Breast epithelium (tissue), 4 donors: Measurements from ENCODE around the gene EHD4. TPM values are rescaled to one million over a fixed set of nuclear protein-coding genes. Genes with fewer than 3 reads are reported as not detected.

Source experiments
- DNase-seq, 2 donors: peaks; one replicate each; pipeline ENCODE4 v3.0.0-alpha.2; 2019; ENCODE audit warnings: low spot score in 2 of 2
- H3K27ac ChIP-seq, 2 donors: fragments of 200-600 bp; sonication (generic) in 1 of 2; one replicate each; pipeline ENCODE4 v1.5.1; 2016 to 2019; ENCODE audit warnings: mild to moderate bottlenecking in 1 of 2
- H3K27me3 ChIP-seq, 2 donors: fragments of 200-600 bp; sonication (generic) in 1 of 2; one replicate each; pipeline versions ENCODE4 v1.5.1 to v1.6.0; 2017 to 2019; ENCODE audit warnings: control low read depth in 1 of 2, mild to moderate bottlenecking in 1 of 2
- H3K36me3 ChIP-seq: fragments of 200-600 bp; one replicate; pipeline ENCODE4 v1.5.1; 2019
- H3K4me1 ChIP-seq, 2 donors: fragments of 200-600 bp; sonication (generic); one replicate each; pipeline ENCODE4 v1.5.1; 2016 to 2019; ENCODE audit warnings: control low read depth in 1 of 2
- H3K4me3 ChIP-seq, 3 donors: fragments of 200-600 bp; sonication (generic); 1 replicate in 2 of 3; 2 replicates in 1 of 3; pipeline ENCODE4 v1.5.1; 2016 to 2019; ENCODE audit warnings: mild to moderate bottlenecking in 3 of 3, moderate library complexity in 2 of 3
- H3K9me3 ChIP-seq, 2 donors: fragments of 200-600 bp; sonication (generic) in 1 of 2; one replicate each; pipeline ENCODE4 v1.5.1; 2016 to 2019; ENCODE audit warnings: control low read depth in 1 of 2
- POLR2A ChIP-seq: fragments of 450-650 bp; IDR thresholded peaks from one replicate; pipeline ENCODE4 v1.6.1; 2016; ENCODE audit warnings: antibody characterized with exemption, mild to moderate bottlenecking, moderate library complexity
- POLR2AphosphoS5 ChIP-seq, 3 donors: sonication (generic); formaldehyde crosslinking; IDR thresholded peaks; one replicate each; pipeline ENCODE4 v1.6.1; 2017; ENCODE audit warnings: antibody characterized with exemption in 3 of 3
- intact Hi-C: fragments of 100-400 bp; cut with DNase I; formaldehyde crosslinking; loops from one replicate; pipeline ENCODE4 v1.15.1; 2023; ENCODE audit warnings: low total_unique reads
- total RNA-seq, 3 donors: library from RNA; depleted of rRNA; stranded (reverse); fragments of >200 nt; gene quantifications; one replicate each; pipeline ENCODE4 v1.1.0, GENCODE V29; 2016
- TF ChIP-seq, protein P1 (sequence below), 3 donors: fragments of 450-650 bp; IDR thresholded peaks; one replicate each; pipeline ENCODE4 v1.5.1; 2016 to 2017; ENCODE audit warnings: antibody characterized with exemption in 3 of 3, mild to moderate bottlenecking in 3 of 3, moderate library complexity in 3 of 3

The EHD4 gene
- total RNA-seq, 3 donors from 2014 or later = 30.2 to 30.5 (median 30.4) TPM

DNA sequence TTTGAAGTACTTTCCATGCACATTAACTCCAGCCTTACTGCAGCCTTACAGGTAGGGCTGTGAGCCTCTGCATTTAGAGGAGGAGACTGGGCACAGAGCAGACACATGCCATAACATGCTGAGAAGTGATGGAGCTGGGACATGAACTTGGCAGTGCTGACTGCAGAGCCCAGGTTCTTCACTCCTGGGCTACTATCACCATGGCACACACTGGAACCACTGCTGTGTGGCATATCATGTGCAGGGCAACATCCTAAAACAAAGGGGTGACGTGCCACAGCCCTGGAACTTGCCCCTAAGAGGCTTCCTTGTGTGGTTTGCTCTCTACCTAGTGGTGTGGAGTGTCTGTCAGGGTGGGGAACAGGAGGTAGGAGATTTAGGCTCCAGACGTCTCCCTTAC, 25.4 kb downstream of the EHD4 start:
- Histone ChIP-seq H3K9me3 (no peaks in the 10 kb centered on the region), H3K36me3 (no peaks in the 10 kb centered on the region), H3K4me3 (no peak overlapping the region), H3K27ac (no peak overlapping the region), H3K4me1 (no peaks in the 10 kb centered on the region), H3K27me3 (no peaks in the 10 kb centered on the region)
- intact Hi-C loops = no loop called here
- TF ChIP-seq POLR2A (no peak), POLR2AphosphoS5 (IDR thresholded peaks at IDR 0.05) (no peak)
- TF ChIP-seq, protein P1, sequence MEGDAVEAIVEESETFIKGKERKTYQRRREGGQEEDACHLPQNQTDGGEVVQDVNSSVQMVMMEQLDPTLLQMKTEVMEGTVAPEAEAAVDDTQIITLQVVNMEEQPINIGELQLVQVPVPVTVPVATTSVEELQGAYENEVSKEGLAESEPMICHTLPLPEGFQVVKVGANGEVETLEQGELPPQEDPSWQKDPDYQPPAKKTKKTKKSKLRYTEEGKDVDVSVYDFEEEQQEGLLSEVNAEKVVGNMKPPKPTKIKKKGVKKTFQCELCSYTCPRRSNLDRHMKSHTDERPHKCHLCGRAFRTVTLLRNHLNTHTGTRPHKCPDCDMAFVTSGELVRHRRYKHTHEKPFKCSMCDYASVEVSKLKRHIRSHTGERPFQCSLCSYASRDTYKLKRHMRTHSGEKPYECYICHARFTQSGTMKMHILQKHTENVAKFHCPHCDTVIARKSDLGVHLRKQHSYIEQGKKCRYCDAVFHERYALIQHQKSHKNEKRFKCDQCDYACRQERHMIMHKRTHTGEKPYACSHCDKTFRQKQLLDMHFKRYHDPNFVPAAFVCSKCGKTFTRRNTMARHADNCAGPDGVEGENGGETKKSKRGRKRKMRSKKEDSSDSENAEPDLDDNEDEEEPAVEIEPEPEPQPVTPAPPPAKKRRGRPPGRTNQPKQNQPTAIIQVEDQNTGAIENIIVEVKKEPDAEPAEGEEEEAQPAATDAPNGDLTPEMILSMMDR (IDR thresholded peaks at IDR 0.05) = no peak
- DNase-seq = peak in 1 of 2 donors; percentile 17

DNA sequence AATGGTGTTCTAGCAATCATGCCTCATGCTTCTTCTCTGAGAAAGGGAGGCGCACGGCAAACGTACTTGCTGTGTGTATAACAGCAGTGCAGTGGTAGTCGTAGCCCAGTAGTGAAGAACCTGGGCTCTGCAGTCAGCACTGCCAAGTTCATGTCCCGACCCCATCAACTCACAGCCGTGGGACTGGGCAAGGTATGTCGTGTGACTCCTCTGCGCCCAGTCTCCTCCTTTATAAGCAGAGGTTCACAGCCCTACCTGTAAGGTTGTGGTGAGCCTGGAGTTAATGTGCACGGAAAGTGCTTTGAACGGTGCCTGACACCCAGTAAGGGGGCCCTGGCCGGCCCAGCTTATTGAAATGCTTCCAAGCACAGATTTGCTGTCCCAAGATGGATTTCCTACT, 26.6 kb downstream of the EHD4 start:
- Histone ChIP-seq H3K9me3 (no peaks in the 10 kb centered on the region), H3K4me3 (no peak overlapping the region), H3K27me3 (no peaks in the 10 kb centered on the region), H3K36me3 (no peaks in the 10 kb centered on the region), H3K4me1 (no peaks in the 10 kb centered on the region), H3K27ac (no peak overlapping the region)
- intact Hi-C loops = no loop called here
- no peak for DNase-seq
- TF ChIP-seq POLR2A = no peak
- no peak for TF ChIP-seq POLR2AphosphoS5 (IDR thresholded peaks at IDR 0.05)
- TF ChIP-seq, protein P1 (IDR thresholded peaks at IDR 0.05) = no peak

DNA sequence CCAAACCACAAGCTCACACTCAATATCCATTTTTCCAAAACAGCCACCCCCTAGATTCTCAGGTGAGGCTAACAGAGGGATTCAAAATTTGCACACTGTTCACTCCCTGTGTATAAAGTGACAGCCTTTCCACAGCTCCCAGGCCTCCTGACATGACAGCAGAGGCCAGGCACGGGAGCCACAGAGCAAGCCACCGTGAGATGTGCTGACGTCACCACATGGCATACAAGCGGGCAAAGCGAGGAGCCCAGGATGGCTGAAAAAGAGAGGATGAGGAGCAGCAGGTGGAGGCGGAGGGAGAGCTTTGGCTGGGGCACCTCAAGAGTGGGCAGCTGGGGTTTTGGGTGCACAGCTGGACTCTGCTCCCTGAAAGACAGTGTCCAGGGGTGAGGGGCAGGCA, 27.1 kb downstream of the EHD4 start:
- H3K4me3 ChIP-seq = no peak overlapping the region
- H3K4me1 ChIP-seq = no peaks in the 10 kb centered on the region
- H3K27ac ChIP-seq = no peak overlapping the region
- H3K36me3 ChIP-seq = no peaks in the 10 kb centered on the region
- DNase-seq = no peak
- no peaks in the 10 kb centered on the region for H3K27me3 ChIP-seq
- TF ChIP-seq POLR2A (no peak), POLR2AphosphoS5 (IDR thresholded peaks at IDR 0.05) (no peak)
- TF ChIP-seq, protein P1 (IDR thresholded peaks at IDR 0.05) = no peak
- H3K9me3 ChIP-seq = no peaks in the 10 kb centered on the region
- intact Hi-C loops = no loop called here

DNA sequence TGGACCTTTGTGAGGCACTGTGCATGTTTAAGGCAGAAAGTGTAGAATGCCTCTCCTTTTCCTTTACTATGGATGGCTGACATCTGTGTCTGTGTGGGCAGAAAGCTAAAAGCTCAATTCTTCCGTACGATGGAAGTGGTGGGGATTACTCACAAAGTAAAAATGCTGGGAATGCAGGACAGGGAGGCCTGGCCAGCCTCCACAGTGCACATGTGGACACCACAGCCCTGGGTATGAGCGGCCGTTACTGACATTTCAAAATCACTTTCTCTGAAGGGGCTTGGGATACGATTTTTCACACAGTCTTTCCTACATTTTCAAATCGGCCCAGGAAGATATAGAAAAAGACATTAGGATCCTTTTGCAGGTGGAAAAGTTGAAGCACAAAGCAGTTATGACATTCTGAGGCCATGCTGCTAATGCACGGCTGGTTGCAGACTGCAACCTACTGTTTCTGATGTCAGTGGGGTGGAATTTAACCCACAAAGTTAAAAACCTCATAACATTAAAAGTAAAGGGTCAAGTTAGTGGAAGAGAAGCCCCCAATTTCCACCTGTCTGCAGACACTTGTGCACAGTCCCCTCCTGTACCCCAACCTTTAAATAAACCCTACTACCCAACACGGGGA, 27.9 kb downstream of the EHD4 start:
- Histone ChIP-seq H3K27me3 (no peaks in the 10 kb centered on the region), H3K36me3 (no peaks in the 10 kb centered on the region), H3K27ac (peak overlapping the region; percentile 80 to 81), H3K4me3 (peak overlapping the region in 1 of 3 donors; percentile 17), H3K4me1 (no peaks in the 10 kb centered on the region), H3K9me3 (no peaks in the 10 kb centered on the region)
- peak in 1 of 2 donors; percentile 73 for DNase-seq
- intact Hi-C loops = no loop called here
- TF ChIP-seq, protein P1 (IDR thresholded peaks at IDR 0.05) = no peak
- peak in 2 of 3 donors; percentile 26 to 53 for TF ChIP-seq POLR2AphosphoS5 (IDR thresholded peaks at IDR 0.05)
- TF ChIP-seq POLR2A = no peak

DNA sequence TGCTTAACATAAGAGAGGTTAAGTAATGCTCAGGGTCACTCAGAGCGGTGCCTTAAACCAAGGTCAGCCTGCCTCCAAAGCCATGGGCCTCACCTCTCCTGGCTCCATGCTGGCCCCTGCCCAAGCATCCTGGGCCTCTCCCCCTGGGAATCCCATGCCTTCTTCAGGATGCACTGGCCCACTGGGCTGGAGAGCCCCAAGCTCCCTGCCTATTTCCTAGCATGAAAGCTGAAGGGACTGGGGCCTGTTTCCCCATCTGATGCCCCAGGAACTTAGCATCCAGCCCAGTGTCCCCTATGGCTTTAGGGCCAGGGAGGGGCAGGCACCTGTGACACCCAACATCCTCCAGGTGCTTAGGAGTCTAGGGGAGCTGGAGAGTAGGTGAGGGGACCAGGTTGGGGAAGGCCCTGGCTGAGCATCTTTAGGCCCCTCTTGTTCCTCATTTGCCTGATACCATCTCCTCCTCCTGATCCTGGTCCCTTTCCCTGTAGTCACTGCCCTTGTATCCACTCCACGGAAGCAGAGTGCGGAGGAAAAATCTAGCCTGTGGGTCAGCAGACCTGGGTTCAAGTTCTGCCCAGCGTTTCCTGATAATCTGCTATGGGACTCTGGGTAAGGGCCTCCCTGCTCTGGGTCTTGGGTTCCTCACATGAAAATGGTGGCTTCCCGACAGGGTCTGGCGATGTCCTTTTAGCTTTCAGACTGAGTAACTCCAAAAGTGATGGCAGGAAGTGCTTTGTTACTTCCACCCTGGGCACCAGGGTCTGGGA, 28.6 kb downstream of the EHD4 start:
- TF ChIP-seq POLR2A (no peak), POLR2AphosphoS5 (IDR thresholded peaks at IDR 0.05) (no peak)
- TF ChIP-seq, protein P1 (IDR thresholded peaks at IDR 0.05) = no peak
- Histone ChIP-seq H3K9me3 (no peaks in the 10 kb centered on the region), H3K36me3 (no peaks in the 10 kb centered on the region), H3K4me3 (peak overlapping the region in 1 of 3 donors; percentile 17), H3K4me1 (no peaks in the 10 kb centered on the region), H3K27me3 (no peaks in the 10 kb centered on the region), H3K27ac (peak overlapping the region; percentile 80 to 81)
- intact Hi-C loops = no loop called here
- DNase-seq = peak in 1 of 2 donors; percentile 16
